Cardiac fibroblast (primary cell): ENCODE data around the gene HOXC11.

Experiments
- DNase-seq, 2 donors: peaks; one replicate each; pipeline versions ENCODE4 v3.0.0 to v3.0.0-alpha.2; 2010; ENCODE audit warnings: low read depth in 2 of 2
- H3K4me3 ChIP-seq, 2 donors: replicated peaks in 1 of 2; 1 replicate in 1 of 2; 2 replicates in 1 of 2; pipeline ENCODE4 v1.5.1; 2011; ENCODE audit warnings: low read depth in 2 of 2, low read length in 2 of 2, mild to moderate bottlenecking in 2 of 2, moderate library complexity in 1 of 2
- CTCF ChIP-seq: IDR thresholded peaks from one replicate; pipeline ENCODE4 v1.5.1; 2011; ENCODE audit warnings: low read depth, mild to moderate bottlenecking, low read length, inconsistent platforms

The HOXC11 gene

GRCh38 chr12:54019091-54019811 lies 46.3 kb downstream of the HOXC11 start:
- no peak for TF ChIP-seq CTCF
- no peak overlapping the region for H3K4me3 ChIP-seq
- no peak for DNase-seq

GRCh38 chr12:54019924-54020590 lies 47.1 kb downstream of the HOXC11 start:
- no peak overlapping the region for H3K4me3 ChIP-seq
- no peak for TF ChIP-seq CTCF
- no peak for DNase-seq

- TF ChIP-seq CTCF = no peak
- no peak overlapping the region for H3K4me3 ChIP-seq
- DNase-seq = no peak
Observed at GRCh38 chr12:54020591-54021405, 47.9 kb downstream of the HOXC11 start.

- H3K4me3 ChIP-seq = no peak overlapping the region
- no peak for TF ChIP-seq CTCF
- no peak for DNase-seq
Observed at GRCh38 chr12:54021432-54022013, 48.6 kb downstream of the HOXC11 start.

- no peak overlapping the region for H3K4me3 ChIP-seq
- TF ChIP-seq CTCF = no peak
- no peak for DNase-seq
Observed at GRCh38 chr12:54022960-54023884, 50.3 kb downstream of the HOXC11 start.

GRCh38 chr12:54024127-54024526 lies 51.2 kb downstream of the HOXC11 start:
- no peak for DNase-seq
- no peak for TF ChIP-seq CTCF
- H3K4me3 ChIP-seq = no peak overlapping the region
